ENCODE results near the gene ATG4A. TPM values are rescaled to one million over a fixed set of nuclear protein-coding genes. Genes with fewer than 3 reads are reported as not detected.

ATG4A gene
- total RNA-seq, 1 donor from 2014 or later = 16.9 TPM

DNA sequence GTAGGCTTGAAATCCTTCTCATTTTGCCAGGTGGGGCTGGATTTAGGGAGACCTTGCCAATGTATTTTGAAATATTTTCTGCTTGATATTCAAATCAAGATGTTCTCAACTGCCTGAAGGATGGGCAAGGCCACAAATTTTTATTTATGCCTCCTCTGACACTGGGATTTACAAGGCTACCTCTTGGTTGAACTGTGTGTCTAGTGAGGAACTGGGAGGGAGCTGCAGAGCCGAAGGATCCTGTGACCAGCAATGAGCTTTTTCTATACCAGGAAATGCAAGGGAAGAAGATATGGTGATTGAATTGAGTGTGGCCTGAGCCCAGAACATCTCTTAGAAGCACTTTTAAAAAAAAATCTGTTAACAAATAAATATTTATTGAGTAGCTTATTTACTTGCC lies 31.8 kb upstream of the ATG4A start:
- no peak for ATAC-seq
- H3K4me3 ChIP-seq = no peak overlapping the region
- no peak for DNase-seq
- TF ChIP-seq, protein P1, sequence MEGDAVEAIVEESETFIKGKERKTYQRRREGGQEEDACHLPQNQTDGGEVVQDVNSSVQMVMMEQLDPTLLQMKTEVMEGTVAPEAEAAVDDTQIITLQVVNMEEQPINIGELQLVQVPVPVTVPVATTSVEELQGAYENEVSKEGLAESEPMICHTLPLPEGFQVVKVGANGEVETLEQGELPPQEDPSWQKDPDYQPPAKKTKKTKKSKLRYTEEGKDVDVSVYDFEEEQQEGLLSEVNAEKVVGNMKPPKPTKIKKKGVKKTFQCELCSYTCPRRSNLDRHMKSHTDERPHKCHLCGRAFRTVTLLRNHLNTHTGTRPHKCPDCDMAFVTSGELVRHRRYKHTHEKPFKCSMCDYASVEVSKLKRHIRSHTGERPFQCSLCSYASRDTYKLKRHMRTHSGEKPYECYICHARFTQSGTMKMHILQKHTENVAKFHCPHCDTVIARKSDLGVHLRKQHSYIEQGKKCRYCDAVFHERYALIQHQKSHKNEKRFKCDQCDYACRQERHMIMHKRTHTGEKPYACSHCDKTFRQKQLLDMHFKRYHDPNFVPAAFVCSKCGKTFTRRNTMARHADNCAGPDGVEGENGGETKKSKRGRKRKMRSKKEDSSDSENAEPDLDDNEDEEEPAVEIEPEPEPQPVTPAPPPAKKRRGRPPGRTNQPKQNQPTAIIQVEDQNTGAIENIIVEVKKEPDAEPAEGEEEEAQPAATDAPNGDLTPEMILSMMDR (IDR thresholded peaks at IDR 0.05) = no peak
- intact Hi-C loops (cut with DNase I) = no loop called here
- H3K36me3 ChIP-seq = no peaks in the 10 kb centered on the region
- no peaks in the 10 kb centered on the region for H3K27me3 ChIP-seq
- no peak overlapping the region for H3K27ac ChIP-seq
- H3K4me1 ChIP-seq = no peaks in the 10 kb centered on the region
- no peaks in the 10 kb centered on the region for H3K9me3 ChIP-seq

GRCh38 chrX:108064001-108064400 lies 27.6 kb upstream of the ATG4A start:
- intact Hi-C loops (cut with DNase I) = no loop called here
- no peak for DNase-seq
- Histone ChIP-seq H3K4me1 (no peaks in the 10 kb centered on the region), H3K9me3 (no peaks in the 10 kb centered on the region), H3K27me3 (no peaks in the 10 kb centered on the region), H3K4me3 (no peak overlapping the region), H3K27ac (no peak overlapping the region), H3K36me3 (no peaks in the 10 kb centered on the region)
- TF ChIP-seq, protein P1 (IDR thresholded peaks at IDR 0.05) = no peak
- no peak for ATAC-seq

GRCh38 chrX:108064613-108065012 lies 27.0 kb upstream of the ATG4A start:
- no peak overlapping the region for H3K27ac ChIP-seq
- no peaks in the 10 kb centered on the region for H3K27me3 ChIP-seq
- TF ChIP-seq, protein P1 (IDR thresholded peaks at IDR 0.05) = no peak
- intact Hi-C loops (cut with DNase I) = no loop called here
- DNase-seq = no peak
- H3K4me1 ChIP-seq = no peaks in the 10 kb centered on the region
- H3K36me3 ChIP-seq = no peaks in the 10 kb centered on the region
- H3K4me3 ChIP-seq = no peak overlapping the region
- H3K9me3 ChIP-seq = no peaks in the 10 kb centered on the region
- no peak for ATAC-seq

DNA sequence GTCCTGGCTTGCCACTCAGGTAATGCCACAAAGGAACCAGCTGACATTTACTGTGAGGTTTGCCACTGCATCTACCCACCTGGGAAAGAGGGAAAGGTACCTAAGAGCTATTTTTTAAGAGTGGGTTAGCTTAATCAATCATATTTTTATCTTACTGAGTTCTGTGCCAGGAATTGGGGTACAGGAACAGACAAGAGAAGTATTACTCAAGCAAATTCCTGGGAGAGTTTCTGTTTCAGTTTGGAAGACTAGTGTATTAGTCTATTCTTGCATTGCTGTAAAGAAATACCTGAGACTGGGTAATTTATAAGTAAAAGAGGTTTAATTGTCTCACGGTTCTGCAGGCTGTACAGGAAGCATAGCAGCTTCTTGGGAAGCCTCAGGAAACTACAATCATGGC lies 23.5 kb upstream of the ATG4A start:
- TF ChIP-seq, protein P1 (IDR thresholded peaks at IDR 0.05) = no peak
- no peak overlapping the region for H3K4me3 ChIP-seq
- DNase-seq = no peak
- no peak for ATAC-seq
- H3K27ac ChIP-seq = no peak overlapping the region
- no peaks in the 10 kb centered on the region for H3K9me3 ChIP-seq
- H3K4me1 ChIP-seq = no peaks in the 10 kb centered on the region
- H3K36me3 ChIP-seq = no peaks in the 10 kb centered on the region
- no peaks in the 10 kb centered on the region for H3K27me3 ChIP-seq
- intact Hi-C loops (cut with DNase I) = no loop called here

GRCh38 chrX:108070891-108071290 lies 20.7 kb upstream of the ATG4A start:
- ATAC-seq = no peak

More at GRCh38 chrX:108070891-108071290, 20.7 kb upstream of the ATG4A start:
- no peak overlapping the region for H3K4me3 ChIP-seq
- no peaks in the 10 kb centered on the region for H3K4me1 ChIP-seq
- H3K36me3 ChIP-seq = no peaks in the 10 kb centered on the region
- intact Hi-C loops (cut with DNase I) = no loop called here
- H3K9me3 ChIP-seq = no peaks in the 10 kb centered on the region
- TF ChIP-seq, protein P1 (IDR thresholded peaks at IDR 0.05) = no peak
- no peak overlapping the region for H3K27ac ChIP-seq
- H3K27me3 ChIP-seq = no peaks in the 10 kb centered on the region
- DNase-seq = no peak

Data from upper lobe of right lung (tissue), 1 donor.